ENCODE results near the gene SPEN.
A peak's percentile ranks its signal among the peaks of the same experiment; 100 is the strongest.

SPEN gene

DNA sequence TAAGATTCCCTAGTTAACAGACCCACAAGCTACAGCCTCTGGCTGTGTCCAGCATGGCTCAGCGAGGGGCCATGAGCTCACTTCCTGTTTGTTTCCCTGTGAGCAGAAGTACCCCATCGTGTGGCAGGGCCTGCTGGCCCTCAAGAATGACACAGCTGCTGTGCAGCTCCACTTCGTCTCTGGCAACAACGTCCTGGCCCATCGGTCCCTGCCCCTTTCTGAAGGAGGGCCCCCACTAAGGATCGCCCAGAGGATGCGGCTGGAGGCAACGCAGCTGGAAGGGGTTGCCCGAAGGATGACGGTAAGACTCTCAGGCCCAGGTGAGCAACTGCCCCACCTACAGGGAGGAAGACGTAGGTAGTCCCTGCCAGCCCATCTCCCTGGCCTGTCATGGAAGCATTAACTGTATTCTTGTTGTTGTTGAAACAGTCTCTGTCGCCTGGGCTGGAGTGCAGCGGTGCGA lies 90.2 kb downstream of the SPEN start:
- no peak for DNase-seq

DNA sequence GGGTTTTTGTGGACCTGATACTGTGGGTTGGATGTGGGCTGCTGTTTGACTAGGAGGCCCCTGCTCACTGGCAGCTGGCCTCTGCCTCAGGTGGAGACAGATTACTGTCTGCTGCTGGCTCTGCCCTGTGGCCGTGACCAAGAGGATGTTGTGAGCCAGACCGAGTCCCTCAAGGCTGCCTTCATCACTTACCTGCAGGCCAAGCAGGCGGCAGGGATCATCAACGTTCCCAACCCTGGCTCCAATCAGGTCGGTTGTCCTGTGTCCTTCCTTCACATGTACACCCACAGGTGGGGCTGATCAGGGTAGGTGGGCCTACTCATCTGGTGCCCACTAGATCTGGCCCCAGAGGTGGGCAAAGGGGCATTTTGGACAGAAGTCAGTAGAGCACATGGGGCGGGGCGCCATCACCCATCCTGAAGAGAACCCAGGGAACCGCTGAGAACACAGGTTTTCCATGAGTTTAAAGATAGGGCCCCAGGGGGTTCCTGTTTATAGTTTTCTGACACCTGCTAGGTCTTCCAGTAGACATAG lies 91.2 kb downstream of the SPEN start:
- no peak for DNase-seq

DNA sequence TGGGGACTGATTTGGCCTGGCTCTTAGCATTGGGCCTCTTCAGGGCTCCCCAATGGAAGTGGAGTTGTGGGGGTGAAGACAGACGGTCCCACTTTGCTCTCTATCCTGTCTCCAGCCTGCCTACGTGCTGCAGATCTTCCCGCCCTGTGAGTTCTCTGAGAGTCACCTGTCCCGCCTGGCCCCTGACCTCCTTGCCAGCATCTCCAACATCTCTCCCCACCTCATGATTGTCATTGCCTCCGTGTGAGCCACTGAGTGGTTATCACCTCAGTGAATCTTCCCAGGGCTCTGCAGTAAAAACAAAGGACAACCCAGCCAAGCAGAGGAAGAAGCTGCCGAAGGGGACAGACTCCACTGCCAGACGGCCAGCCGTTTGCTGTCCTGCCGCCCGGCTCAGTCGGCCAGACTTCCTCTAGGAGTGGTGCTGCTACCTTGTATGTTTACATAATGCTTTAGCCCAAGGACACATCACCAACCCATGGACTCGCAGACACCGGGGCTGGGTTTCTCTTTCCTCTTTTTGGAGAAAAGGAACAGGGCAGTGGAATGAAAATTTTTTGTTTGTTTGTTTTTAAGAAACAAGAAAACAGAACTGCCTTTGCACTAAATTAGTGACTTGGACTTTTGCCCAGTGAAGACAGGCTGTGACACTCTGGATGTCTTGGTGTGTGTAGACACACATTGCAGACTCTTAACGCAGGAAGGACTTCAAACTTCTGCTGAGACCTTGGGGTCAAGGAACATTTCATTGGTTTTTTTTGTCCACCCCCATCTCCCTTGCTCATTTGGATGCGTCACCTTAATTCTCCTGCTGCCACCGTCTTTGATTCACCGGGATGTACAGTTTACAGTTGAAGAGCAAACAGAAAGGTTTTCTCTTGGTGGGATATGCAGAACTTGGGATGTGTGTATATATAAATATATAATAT lies 91.9 kb downstream of the SPEN start:
- DNase-seq = no peak

DNA sequence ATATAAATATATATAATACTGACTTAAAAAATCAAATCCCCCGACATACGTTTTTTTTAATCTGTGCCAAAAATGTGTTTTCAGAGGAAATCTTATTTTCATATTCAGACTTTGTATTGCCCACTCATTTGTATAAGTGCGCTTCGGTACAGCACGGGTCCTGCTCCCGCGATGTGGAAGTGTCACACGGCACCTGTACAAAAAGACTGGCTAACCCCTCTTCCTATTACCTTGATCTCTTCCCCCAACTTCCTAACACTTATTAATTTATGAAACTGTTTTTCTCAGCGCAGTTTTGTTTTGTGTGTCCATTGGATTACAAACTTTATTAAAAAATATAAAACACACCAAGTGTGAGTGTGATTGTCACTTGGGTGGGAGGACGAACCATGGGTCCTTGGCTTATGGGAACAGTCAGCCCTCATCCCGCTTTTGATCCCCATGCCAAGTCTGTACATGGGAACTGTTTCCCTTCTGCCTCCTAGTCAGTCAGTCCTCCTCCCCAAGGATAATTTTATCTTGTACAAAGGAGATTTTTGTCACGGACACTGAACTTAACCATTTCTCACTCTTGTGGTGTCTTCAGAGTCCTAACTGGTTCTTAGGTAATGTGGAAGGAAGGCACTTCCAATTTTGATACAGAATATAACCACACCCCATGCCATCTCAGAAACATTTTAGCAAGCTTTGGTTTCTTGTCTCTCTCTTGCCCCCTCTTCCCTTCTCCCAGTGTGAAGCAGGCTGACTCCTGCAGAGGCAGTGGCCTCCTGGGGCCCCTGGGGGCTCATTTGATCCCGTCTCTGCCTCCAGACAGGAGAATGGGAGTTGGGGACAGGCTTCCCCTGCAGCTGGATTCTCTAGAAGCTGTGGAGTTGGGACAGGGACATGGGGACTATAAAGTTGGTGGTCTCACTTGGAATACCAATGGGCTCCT lies 92.9 kb downstream of the SPEN start:
- DNase-seq = no peak

DNA sequence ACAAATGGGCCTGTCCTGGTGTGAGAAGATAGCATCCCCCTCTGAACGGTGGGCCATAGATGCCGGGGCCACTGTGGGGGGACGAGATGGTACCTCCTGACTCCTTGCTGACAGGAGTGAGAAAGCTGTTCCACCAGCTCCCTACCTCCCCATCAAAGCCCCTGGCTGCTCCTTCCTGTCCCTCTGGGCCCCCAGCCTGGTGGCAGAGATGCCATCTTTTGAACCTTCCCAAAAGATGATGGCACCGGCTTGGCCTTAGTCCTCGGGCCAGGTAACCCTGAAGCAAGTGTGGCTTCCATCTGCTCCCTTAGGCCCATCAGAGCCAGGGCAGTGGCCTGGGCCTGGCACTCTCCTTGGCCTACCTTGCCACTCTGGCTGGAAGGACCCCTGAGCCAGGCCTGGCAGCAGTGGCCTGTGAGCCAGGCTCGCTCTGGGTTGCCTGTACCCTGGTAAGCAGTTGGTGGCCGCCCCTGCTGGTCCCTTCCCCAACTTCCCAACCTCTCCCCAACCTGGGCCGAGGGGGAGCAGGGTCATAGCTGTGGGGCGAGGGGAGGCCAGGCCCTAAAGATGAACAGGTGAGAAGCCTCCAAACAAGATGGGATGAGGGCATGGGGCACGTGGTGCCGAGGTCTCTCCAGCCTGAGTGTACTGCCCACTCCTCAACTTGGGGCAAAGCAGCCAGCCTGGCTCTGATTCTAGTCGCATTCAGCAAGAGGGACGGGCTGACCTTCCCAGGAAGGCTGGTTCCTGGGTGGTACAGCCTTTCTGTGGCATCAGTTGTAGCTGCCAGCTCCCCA lies 93.7 kb downstream of the SPEN start:
- DNase-seq = no peak

DNA sequence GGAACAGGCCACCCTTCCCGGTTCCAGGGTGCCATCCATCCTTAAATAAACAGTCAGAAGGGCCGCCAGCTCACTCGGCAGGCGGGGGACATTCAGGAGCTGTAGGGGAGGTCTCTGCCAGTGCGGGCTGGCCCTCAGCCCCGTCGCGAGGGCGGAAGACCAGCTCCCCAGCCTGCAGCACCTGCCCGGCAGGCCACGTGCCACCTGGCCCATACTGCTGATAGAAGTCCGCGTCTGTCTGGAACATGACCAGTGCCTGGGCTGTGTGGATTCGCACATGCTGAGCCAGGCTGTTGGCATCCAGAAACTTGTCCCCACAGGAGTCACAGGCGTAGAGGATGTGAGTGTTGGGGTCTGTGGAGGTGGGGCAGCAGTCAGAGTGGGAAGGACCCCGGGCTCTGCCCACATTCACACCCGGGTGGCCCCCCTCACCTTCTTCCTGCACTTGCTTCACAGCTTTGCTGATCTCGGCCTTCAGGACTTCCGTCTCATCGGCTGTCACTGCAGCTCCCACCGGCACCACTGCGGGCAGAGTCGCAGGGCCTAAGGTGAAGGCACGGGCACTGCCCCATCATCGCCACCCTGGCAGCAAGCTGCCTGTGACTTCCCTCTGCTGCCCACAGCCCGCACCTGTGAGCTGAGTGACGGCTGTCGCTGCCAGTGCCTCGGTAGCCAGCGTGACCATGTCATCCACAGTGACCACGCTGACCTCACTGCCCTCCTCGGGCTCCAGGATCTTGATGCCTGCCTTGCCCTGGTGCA lies 94.6 kb downstream of the SPEN start:
- no peak for DNase-seq

DNA sequence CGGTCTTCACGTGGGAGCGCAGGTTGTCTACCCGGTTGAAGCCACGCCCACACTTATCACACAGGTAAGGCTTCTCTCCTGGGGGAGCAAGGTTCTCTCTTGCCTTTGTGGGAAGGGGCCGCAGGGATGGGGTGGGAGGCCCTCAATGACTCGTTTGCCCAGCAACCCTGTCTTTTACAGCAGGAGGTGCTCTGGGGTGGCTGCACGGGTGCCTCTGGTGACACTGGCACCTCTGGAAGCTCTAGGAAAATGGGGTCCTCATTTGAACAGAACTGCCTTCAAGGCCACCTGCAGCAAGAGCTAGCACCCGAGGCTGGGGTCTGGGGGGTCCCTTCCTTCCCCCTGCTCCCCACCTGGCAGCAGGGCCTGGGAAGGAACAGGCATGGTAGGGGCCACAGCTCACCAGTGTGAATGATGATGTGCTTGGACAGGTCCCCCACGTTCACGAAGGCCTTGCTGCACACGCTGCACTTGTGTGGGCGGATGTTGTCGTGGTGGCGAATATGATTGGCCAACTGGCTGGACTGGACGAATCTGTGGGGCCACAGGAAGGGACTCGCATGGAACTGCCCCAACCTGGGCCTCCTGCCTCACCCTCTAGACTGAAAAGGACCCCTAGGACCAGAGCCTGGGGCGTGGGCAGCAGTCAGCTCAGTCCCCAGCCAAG lies 95.3 kb downstream of the SPEN start:
- DNase-seq = no peak

DNA sequence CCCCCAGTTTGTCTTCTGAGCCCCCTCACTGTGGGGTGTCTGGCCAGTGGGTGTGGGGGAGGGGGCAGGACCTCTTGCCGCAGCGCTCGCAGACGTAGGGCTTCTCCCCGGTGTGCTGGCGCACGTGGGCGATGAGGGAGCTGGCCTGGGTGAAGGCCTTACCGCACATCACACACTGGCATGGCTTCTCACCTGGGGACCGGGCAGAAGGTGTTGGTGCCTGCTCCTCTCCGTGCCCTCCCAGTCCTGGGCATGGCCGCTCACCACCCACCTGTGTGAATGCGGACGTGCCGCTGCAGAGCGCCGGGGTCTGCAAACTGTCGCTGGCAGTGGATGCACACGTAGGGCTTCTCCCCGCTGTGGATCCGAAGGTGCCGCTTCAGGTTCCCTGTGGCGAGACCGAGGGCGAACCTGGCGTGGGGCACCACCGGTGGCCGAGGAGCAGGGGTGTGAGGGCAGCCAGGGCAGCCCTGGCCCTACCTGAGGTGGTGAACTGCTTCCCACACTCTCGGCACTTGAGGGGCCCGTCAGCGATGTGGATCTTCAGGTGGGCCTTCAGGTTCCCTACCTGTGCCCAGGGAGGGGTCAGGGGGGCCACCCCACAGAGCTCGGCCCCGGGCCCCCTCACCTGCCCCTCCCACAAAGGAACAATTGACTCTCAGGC lies 96.0 kb downstream of the SPEN start:
- no peak for DNase-seq

DNA sequence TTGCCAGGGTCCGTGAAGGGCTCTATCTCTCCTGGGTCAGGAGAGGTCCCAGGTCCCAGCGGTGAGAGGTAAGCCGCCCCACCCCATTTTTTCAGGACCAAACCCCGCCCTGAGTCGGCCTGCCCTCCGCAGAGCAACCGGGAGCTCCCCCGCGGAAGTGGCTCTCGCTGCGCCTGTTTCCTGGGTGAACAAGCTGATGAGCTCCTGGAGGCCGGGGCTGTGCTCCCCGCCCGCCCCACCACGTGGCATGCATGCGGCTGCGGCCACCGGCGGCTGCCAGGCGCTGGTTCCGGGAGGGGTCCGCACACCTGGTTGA lies 96.4 kb downstream of the SPEN start:
- no peak for DNase-seq

DNA sequence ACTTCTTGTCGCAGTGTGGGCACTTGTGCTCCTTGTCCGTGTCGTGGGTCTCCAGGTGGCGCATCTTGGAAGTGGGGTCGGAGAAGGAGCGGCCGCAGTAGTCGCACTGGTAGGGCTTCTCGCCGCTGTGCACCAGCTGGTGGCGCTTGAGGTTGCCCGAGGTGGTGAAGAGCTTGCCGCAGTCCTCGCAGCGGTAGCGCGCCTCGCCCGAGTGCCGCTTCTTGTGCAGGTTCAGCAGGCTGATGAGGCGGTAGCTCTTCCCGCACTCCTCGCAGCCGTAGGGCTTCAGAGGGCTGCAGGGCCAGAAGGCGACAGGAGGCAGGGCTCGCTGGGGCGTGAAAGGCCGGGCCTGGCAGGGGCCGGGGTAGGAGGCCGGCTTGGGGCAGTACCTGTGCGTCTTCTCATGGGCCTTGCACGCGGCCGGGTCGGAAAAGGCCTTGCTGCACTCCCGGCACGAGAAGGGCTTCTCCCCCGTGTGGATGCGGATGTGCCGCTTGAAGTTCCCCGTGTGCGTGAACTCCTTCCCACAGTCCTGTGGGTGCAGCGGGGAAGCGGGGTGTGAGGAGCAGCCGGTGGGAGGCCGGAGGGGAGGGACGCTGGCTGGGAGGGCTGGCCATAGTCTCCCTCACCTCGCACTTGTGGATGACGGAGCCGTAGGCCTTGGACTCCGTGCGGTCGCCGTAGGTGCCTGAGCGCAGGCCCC lies 97.0 kb downstream of the SPEN start:
- no peak for DNase-seq

DNA sequence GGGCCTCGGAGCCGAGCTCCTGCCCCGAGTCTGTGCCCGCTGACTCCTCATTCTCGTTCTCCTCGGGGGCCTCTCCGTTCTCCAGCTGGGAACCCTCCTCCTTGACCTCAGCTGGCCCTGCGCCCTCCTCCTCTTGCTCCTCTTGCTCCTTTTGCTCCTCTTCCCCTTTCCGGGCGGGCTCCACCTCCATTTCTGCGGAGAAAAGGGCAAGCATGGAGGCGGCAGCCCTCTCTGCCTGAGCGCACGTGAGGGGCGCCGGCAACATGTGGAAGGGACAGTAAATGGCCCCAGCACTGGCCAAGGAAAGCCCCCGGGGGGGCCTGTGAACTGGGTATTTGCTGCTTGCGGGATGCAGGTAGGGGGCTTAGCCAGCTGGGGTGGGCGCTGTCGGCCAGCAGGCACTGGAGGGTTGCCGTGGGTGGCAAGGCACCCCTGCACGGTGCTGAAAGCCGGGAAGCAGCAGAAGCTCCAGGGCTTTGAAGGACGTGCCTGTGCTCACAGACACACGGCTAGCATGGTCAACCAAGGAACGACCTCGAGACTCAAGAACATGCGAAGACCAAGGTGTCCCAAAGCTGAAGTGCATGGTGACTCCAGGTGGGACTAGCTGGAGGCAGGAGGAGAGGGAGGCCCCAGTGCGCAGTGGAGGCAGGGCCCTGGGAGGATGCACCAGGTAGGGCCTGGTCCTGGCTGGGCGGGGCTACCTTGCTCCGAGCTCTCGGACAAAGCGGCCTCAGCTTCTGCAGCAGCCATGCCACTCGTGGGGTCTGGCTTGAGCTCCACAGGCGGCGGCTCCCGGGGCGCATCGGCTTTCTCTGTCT lies 97.7 kb downstream of the SPEN start:
- DNase-seq = no peak

DNA sequence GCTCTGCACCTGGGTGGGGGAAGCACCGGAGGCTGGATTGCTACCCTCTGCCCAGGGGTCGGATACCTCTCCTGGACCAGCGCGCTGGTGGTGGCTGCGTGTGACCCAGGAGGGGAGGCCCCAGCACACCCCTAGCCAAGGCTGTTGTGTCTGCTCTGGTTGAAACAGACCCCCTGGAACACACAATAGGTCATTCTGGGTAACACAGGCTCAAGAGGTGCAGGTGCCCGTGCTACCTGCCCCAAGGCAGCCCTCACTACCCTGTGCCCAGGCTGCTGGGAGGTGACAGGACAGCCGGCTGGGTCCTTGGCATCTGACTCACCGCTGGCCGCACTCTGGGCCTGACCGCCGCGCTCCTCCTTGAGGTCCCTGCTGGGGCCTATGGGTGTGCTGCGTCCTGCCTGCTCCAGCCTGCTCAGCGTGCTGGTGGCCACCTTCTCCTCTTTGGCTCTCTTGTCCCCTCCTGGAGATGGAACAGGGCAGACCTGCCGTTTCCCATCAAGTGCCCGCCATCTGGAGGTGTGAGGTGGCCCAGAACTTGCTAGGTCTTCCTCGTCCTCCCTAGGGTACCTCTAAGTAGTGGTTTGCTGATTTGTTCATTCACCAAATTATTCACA lies 98.4 kb downstream of the SPEN start:
- DNase-seq = no peak

DNA sequence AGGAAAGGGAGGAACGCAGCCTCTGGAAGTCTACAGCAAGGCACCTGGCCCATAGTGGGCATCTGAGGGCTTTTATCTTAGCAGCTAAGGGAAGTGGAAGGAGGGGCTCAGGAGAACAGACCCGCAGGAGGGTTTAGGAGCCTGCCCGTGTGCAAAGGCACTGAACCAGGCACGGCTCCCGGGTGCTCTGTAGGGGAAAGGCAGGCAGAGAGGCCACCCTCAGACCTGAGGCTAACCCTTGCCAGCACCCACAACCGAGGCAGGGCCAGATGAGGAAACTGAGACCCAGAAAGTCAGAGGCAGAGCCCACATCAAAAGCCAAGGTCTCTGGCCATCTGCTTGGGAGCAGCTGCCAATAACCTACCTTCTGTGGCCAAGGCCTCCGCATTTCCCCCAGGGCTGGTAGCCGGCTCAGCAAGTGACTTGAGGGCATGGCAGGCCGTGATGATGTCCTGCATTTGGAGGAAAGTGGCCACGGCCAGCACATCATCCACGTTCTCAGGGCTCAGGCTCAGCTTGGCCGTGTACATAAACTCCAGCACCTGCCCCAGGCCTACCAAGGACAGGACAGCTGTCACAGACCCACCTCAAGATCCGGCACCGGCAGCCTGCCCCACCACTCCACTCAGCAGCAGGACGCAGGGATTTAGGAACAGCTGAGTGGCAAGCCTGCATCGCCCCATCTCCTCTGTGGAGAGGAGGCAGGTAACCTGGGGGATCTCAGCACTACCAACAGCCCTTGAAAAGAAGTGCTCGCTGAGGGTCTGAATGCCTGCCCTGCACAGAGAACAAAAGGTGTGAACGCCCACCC lies 99.3 kb downstream of the SPEN start:
- DNase-seq = no peak

DNA sequence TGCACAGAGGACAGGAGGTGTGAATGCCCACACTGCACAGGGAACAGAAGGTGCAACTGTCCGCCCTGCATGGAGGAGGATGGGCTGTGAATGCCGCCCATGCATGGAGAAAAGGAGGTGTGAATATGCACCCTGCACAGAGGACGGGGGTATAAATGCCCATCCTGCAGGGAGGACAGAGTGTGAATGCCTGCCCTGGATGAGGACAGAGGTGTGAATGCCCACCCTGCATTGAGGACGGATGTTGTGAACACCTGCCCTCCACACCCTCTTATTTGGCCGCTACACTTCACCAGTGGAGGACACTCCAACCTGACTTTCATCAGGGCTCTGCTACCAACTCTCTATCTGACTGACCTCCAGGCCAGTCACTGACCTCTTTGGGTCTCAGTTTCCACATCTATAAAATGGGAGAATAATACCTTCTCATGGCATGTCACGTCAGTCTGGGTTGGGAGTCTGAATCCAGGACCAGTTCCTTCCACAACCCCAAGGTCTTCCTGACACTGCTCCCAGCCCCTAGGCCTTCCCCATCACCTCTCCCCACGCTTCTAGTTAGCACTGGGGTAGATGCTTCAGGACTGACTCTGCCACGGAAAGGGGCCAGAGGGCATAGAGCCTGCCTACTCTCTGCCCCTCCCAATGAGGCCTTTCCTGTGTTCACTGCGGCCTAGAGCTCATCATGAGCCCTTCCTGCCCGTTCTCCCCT lies 100.0 kb downstream of the SPEN start:
- DNase-seq = peak in 1 of 2 donors; percentile 17

DNA sequence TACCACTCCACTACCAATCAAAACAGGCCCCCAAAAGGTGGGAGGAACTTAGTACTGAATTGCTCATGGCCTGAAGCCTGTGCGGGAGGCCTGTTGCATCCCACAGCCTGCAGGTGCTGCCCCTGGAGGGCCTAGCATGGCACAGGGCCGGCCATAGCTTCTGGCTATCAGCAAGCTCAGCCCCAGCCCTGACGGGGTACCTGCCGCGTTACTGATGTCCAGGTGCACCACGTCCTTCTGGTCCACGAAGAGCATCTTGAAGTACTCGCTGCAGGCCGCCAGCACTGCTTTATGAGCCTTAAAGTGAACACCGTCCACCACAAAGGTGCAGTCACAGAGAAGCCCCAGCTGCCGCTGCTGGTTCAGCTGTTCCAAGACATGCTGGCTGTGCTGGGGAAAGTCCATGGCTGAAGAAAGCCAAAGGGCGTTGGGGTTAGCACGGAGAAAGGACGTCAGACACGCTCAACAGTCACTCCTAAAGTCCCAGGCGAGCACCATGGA lies 100.6 kb downstream of the SPEN start:
- DNase-seq = no peak

DNA sequence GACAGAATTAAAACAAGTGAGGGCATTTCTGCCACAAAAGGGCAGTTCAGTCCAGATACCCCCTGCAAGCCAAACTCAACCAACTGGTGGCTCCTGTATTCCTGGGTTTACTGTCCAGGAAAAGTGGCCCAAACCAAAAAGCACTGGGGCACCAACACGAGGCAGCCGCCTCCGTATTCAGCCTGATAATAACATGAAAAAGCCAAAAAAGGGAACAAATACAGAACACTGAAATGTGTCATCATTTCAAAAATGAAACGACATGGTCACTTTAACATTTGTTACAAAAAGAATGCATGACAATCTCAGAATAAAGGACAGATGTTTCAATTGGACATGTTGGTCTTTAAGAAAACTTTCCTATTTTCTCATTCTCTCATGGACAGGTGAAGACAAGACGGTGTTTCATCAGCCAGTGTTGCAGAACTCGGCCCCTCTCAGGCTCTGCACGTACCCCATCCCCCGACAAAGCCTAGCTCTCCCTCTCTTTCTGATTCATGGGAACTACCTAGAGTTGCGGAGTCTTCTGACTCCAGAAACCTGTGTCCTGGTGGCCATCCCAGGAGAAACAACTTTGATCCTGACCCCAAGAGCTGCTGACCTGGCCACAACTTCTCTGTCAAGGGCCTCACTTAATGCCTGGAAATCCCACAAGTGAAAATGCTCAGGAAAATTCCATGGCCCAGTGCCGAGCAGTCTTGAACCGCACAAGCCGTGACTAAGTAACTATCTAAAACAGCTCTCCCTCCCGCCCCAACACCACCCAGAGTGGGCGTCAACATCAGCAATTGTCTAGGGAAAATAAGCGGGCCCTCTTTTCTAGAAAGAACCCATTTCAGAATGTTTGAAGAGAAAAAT lies 101.3 kb downstream of the SPEN start:
- no peak for DNase-seq

All from CD4-positive, alpha-beta T cell treated with Interleukin-1 beta for 1 hour (primary cell).